Esophagus squamous epithelium (tissue), 5 donors: Measurements from ENCODE around the gene DGKB. TPM values are rescaled to one million over a fixed set of nuclear protein-coding genes. Genes with fewer than 3 reads are reported as not detected.
"Not testable (repeated sequence)": the region's sequence is repeated elsewhere in the genome, so short reads cannot be mapped to it uniquely, and the experiment has no call there.

ENCODE experiments used
- DNase-seq: peaks from one replicate; lab custom pipeline; 2025; lab: John Stamatoyannopoulos, UW
- H3K27ac ChIP-seq, 4 donors: fragments of 200-600 bp; sonication (generic); one replicate each; pipeline ENCODE4 v1.5.1; 2016 to 2019; ENCODE audit warnings: mild to moderate bottlenecking in 1 of 4
- H3K27me3 ChIP-seq, 4 donors: fragments of 200-600 bp; sonication (generic); 1 replicate in 3 of 4; 2 replicates in 1 of 4; pipeline versions ENCODE4 v1.5.1 to v1.6.0; 2017 to 2021; ENCODE audit warnings: antibody characterized with exemption in 1 of 4
- H3K36me3 ChIP-seq, 3 donors: fragments of 200-600 bp; sonication (generic); one replicate each; pipeline ENCODE4 v1.5.1; 2016 to 2019
- H3K4me1 ChIP-seq, 3 donors: fragments of 200-600 bp; sonication (generic); one replicate each; pipeline ENCODE4 v1.5.1; 2017 to 2019
- H3K4me3 ChIP-seq, 4 donors: fragments of 200-600 bp; sonication (generic); 1 replicate in 3 of 4; 2 replicates in 1 of 4; pipeline ENCODE4 v1.5.1; 2016 to 2019; ENCODE audit warnings: mild to moderate bottlenecking in 2 of 4, moderate library complexity in 1 of 4
- H3K9me3 ChIP-seq, 3 donors: fragments of 200-600 bp; sonication (generic); one replicate each; pipeline ENCODE4 v1.5.1; 2016 to 2019
- POLR2A ChIP-seq, 4 donors: fragments of 450-650 bp; IDR thresholded peaks; one replicate each; pipeline ENCODE4 v1.6.1; 2017; ENCODE audit warnings: antibody characterized with exemption in 4 of 4, mild to moderate bottlenecking in 4 of 4, moderate library complexity in 3 of 4
- WGBS, 2 donors: methylation state at CpG; one replicate each; pipeline ENCODE4 v1.1.5; 2018; 5-methylcytosine and 5-hydroxymethylcytosine counted together
- intact Hi-C: fragments of 100-400 bp; cut with DNase I; formaldehyde crosslinking; loops from one replicate; pipeline ENCODE4 v1.15.0; 2022
- total RNA-seq, 4 donors: library from RNA; depleted of rRNA; stranded (reverse); fragments of >200 nt; gene quantifications; one replicate each; pipeline ENCODE4 v1.1.0, GENCODE V29; 2016
- TF ChIP-seq, protein P1 (sequence below), 6 experiments: fragments of 450-650 bp in 4 of 6; fragments of 200-600 bp in 2 of 6; sonication (generic) in 2 of 6; IDR thresholded peaks; one replicate each; pipeline ENCODE4 v1.5.1; 2016 to 2019; ENCODE audit warnings: antibody characterized with exemption in 6 of 6, mild to moderate bottlenecking in 4 of 6, moderate library complexity in 4 of 6
- donor health status: DM: yes; HTN: yes; CAD: no.

Gene DGKB
- total RNA-seq, 4 donors from 2014 or later: 0.09 to 1.1 (median 0.23) TPM; not detected in 1

DNA sequence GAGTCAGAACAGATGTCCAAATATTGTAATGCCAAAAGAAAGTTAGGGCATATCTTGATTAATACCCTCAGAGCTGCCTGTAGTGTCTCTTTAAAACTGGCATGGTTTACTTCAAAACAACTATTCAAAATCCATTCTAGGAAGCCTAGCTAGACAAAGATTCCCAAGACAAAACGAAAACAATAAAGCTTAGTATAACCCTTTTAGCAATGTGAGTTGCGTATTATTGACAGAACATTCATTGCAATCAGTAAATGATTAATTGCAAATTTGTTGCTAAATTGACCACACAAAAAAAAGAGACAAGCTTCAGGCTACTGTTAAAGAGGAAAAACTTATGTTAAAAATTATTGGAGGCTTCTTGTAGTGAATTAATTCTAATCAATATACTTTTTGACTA is 406.9 kb downstream of the DGKB start:
- no peak for DNase-seq
- intact Hi-C loops: no loop called here
- no peaks in the 10 kb centered on the region for H3K9me3 ChIP-seq

DNA sequence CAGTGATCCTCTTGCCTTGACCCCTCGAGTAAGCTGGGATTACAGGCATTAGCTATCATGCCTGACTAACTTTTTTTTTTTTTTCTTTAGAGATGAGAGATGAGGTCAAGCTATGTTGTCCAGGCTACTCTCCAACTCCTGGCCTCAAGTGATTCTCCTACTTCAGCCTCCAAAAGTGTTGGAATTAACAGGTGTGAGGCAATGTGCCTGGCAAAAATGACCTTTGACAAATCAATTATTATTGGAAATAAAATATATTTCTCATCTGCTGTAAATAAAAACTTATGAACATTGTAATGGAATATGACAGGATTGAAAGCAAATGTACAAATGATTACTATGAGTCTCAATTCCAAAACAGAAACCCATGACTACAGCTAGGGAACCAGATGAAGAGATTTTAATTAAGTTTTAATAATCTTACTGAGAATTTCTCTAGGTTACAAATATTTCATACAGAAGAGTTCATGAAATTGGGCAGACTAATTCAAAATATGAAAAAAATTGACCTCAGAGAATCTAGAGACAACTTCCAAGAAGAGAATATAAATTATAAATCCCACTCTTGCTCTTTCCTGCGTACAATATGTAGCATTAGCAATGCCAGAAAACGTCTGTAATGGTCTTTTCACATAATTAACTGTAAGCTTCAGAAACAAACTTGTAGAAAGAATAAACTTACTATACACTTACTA is 414.7 kb downstream of the DGKB start:
- no peak overlapping the region for H3K27ac ChIP-seq
- intact Hi-C loops: no loop called here
- TF ChIP-seq, protein P1, sequence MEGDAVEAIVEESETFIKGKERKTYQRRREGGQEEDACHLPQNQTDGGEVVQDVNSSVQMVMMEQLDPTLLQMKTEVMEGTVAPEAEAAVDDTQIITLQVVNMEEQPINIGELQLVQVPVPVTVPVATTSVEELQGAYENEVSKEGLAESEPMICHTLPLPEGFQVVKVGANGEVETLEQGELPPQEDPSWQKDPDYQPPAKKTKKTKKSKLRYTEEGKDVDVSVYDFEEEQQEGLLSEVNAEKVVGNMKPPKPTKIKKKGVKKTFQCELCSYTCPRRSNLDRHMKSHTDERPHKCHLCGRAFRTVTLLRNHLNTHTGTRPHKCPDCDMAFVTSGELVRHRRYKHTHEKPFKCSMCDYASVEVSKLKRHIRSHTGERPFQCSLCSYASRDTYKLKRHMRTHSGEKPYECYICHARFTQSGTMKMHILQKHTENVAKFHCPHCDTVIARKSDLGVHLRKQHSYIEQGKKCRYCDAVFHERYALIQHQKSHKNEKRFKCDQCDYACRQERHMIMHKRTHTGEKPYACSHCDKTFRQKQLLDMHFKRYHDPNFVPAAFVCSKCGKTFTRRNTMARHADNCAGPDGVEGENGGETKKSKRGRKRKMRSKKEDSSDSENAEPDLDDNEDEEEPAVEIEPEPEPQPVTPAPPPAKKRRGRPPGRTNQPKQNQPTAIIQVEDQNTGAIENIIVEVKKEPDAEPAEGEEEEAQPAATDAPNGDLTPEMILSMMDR (IDR thresholded peaks at IDR 0.05): no peak
- TF ChIP-seq POLR2A (IDR thresholded peaks at IDR 0.05): no peak
- no peaks in the 10 kb centered on the region for H3K4me1 ChIP-seq
- no peaks in the 10 kb centered on the region for H3K27me3 ChIP-seq
- 38 to 57% methylated on average over 3 of the region's 3 CpGs for WGBS, 2 donors
- DNase-seq: no peak
- no peaks in the 10 kb centered on the region for H3K9me3 ChIP-seq
- H3K4me3 ChIP-seq: no peak overlapping the region
- no peaks in the 10 kb centered on the region for H3K36me3 ChIP-seq

More for the DNA sequence above, 406.9 kb downstream of the DGKB start:
- H3K27ac ChIP-seq: no peak overlapping the region
- 55 to 77% methylated on average over 2 of the region's 2 CpGs for WGBS, 2 donors
- no peaks in the 10 kb centered on the region for H3K36me3 ChIP-seq
- H3K4me1 ChIP-seq: no peaks in the 10 kb centered on the region
- H3K4me3 ChIP-seq: no peak overlapping the region
- no peaks in the 10 kb centered on the region for H3K27me3 ChIP-seq
- TF ChIP-seq, protein P1 (IDR thresholded peaks at IDR 0.05): no peak
- no peak for TF ChIP-seq POLR2A (IDR thresholded peaks at IDR 0.05)

DNA sequence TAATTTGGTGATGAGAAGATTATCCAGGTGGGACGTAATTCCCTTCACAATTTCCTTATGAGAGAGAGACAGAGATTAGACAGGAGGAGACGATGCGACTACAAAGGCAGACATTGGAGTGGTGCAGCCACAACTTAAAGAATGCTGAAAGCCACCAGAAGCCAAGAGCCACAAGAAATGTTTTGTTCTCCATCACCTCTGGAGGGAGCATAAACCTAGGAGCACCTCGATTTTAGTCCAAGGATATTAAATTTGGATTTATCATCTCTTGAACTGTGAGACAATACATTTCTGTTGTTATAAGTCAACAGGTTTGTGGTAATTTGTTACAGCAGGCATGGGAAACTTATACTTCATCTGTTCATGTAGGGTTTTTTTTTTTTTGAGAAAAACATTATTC is 418.9 kb downstream of the DGKB start:
- Histone ChIP-seq H3K36me3 (no peaks in the 10 kb centered on the region), H3K27ac (no peak overlapping the region), H3K9me3 (no peaks in the 10 kb centered on the region), H3K27me3 (no peaks in the 10 kb centered on the region), H3K4me3 (no peak overlapping the region), H3K4me1 (no peaks in the 10 kb centered on the region)
- no peak for TF ChIP-seq POLR2A (IDR thresholded peaks at IDR 0.05)
- TF ChIP-seq, protein P1 (IDR thresholded peaks at IDR 0.05): no peak
- no peak for DNase-seq
- 64 to 85% methylated on average over 4 of the region's 4 CpGs for WGBS, 2 donors
- intact Hi-C loops: no loop called here

DNA sequence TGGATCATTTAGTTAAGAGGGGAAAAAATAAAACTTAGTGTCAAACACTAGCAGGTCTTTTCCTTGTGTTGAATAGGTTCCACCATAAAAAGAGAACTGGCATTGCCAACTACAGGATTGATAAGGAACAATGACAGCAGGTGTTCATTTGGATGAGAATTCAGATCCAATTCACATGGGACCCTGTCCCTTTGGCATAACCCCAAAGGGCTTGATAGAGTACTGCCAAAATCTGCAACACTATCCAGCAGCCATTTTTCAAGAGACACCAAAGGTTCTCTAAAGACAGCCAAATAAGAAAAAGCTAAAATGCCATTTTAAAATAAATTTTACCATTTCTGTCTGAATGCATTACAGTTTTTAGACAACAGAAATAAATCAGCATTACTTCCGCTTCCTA is 422.3 kb downstream of the DGKB start:
- H3K27ac ChIP-seq: no peak overlapping the region
- intact Hi-C loops: no loop called here
- H3K4me1 ChIP-seq: no peaks in the 10 kb centered on the region
- H3K9me3 ChIP-seq: no peaks in the 10 kb centered on the region
- H3K27me3 ChIP-seq: no peaks in the 10 kb centered on the region
- H3K36me3 ChIP-seq: no peaks in the 10 kb centered on the region
- no peak overlapping the region for H3K4me3 ChIP-seq
- no peak for DNase-seq
- 80 to 88% methylated on average over 1 of the region's 1 CpG for WGBS, 2 donors
- TF ChIP-seq POLR2A (IDR thresholded peaks at IDR 0.05): no peak
- TF ChIP-seq, protein P1 (IDR thresholded peaks at IDR 0.05): no peak

DNA sequence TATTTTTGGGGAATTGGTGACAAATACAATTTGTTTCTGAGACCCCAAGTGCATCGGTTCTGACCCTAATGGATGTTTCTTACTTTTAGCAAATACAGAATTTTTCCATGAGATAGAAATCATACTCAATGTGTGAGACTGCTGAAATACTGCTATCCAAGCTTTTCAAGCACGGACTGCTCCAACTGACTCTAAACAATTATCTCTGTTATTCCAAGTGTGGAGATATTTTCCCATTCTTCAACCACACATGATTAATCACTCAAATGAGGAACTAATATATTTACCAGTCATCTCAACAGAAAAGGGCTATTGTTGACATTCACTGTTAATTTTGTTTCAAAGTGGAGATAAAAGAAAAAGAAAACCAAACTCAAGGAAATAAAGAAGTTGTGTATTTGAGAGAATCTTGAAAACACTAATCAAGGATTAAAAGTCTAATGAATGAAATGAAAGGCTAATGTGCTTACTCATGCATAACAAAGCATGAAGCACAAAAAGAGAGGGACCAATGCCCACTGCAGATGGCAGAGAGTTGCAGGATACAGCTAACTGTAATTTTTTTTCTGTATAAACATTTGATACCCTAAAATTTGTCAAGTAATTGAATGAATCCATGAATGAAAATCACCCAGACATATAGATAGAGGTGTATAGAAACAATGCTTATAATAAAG is 423.6 kb downstream of the DGKB start:
- no peak overlapping the region for H3K4me3 ChIP-seq
- DNase-seq: no peak
- H3K9me3 ChIP-seq: no peaks in the 10 kb centered on the region
- H3K4me1 ChIP-seq: no peaks in the 10 kb centered on the region
- intact Hi-C loops: no loop called here
- TF ChIP-seq, protein P1 (IDR thresholded peaks at IDR 0.05): no peak
- no peak for TF ChIP-seq POLR2A (IDR thresholded peaks at IDR 0.05)
- no peaks in the 10 kb centered on the region for H3K36me3 ChIP-seq
- WGBS, 2 donors: 41 to 49% methylated on average over 2 of the region's 2 CpGs
- no peak overlapping the region for H3K27ac ChIP-seq
- H3K27me3 ChIP-seq: no peaks in the 10 kb centered on the region

DNA sequence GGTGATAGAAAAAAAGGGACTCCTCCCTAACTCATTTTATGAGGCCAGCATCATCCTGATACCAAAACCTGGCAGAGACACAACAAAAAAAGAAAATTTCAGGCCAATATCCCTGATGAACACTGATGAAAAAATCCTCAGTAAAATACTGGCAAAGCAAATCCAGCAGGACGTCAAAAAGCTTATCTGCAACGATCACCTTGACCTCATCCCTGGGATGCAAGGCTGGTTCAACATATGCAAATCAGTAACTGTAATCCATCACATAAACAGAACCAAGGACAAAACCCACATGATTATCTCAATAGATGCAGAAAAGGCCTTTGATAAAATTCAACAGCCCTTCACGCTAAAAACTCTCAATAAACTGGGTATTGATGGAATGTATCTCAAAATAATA is 440.8 kb downstream of the DGKB start:
- H3K4me3 ChIP-seq, H3K36me3 ChIP-seq, H3K9me3 ChIP-seq, intact Hi-C loops, H3K27ac ChIP-seq, H3K4me1 ChIP-seq, DNase-seq, H3K27me3 ChIP-seq: not testable (repeated sequence)
- WGBS, 2 donors: 43 to 84% methylated on average over 3 of the region's 3 CpGs

DNA sequence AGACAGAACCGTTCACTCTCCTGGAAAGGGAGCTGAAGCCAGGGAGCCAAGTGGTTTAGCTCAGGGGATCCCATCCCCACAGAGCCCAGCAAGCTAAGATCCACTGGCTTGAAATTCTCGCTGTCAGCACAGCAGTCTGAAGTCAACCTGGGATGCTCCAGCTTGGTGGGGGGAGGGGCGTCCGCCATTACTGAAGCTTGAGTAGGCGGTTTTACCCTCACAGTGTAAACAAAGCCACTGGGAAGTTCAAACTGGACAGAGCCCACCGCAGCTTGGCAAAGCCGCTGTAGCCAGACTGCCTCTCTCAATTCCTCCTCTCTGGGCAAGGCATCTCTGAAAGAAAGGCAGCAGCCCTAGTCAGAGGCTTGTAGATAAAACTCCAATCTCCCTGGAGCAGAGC is 443.7 kb downstream of the DGKB start:
- DNase-seq, H3K9me3 ChIP-seq, H3K27ac ChIP-seq, H3K4me1 ChIP-seq, H3K4me3 ChIP-seq, H3K27me3 ChIP-seq, H3K36me3 ChIP-seq: not testable (repeated sequence)
- 88% methylated on average over 3 of the region's 7 CpGs; no CpG with 5 or more reads in 1 of the 2 donors for WGBS, 2 donors
- intact Hi-C loops: loop anchor here (5.0 to 10.0 kb wide), 2 partner anchors 932 to 1174 kb away; no protein-coding TSS in a partner anchor
